Neural cell (in vitro differentiated cells): ENCODE data around the gene SDK2. TPM values are rescaled to one million over a fixed set of nuclear protein-coding genes. Genes with fewer than 3 reads are reported as not detected.

ENCODE experiments used
- H2AFZ ChIP-seq: fragments of 200-600, 300-800 bp; sonication (generic), shearing (Covaris generic); 2 replicates; pipeline ENCODE4 v1.6.0; 2014; ENCODE audit warnings: low read depth, mild to moderate bottlenecking, antibody characterized with exemption, low read length, moderate library complexity
- H3F3A ChIP-seq: fragments of 200-600 bp; shearing (Covaris generic); 2 replicates; pipeline ENCODE4 v1.6.1; 2016; ENCODE audit warnings: mild to moderate bottlenecking, moderate library complexity, mixed read lengths, antibody characterized with exemption, low read length; ENCODE audit not compliant: insufficient read depth, poor library complexity, severe bottlenecking
- H3K27ac ChIP-seq: fragments of 200-600, 300-800 bp; sonication (generic), shearing (Covaris generic); 2 replicates; pipeline ENCODE4 v1.5.1; 2014; ENCODE audit warnings: mild to moderate bottlenecking, low read length, moderate library complexity
- H3K27me3 ChIP-seq: fragments of 300-800, 200-600 bp; sonication (generic), shearing (Covaris generic); 2 replicates; pipeline ENCODE4 v1.6.0; 2014; ENCODE audit warnings: mild to moderate bottlenecking, low read depth, low read length, moderate library complexity; ENCODE audit not compliant: insufficient read depth
- H3K36me3 ChIP-seq: fragments of 300-800, 200-600 bp; sonication (generic), shearing (Covaris generic); 2 replicates; pipeline ENCODE4 v1.5.1; 2014; ENCODE audit warnings: mild to moderate bottlenecking, antibody characterized with exemption, low read length, moderate library complexity; ENCODE audit not compliant: insufficient read depth
- H3K4me2 ChIP-seq: fragments of 300-800, 200-600 bp; sonication (generic), shearing (Covaris generic); 2 replicates; pipeline ENCODE4 v1.6.0; 2014; ENCODE audit warnings: mild to moderate bottlenecking, low read length
- H3K4me3 ChIP-seq: fragments of 300-800, 200-600 bp; sonication (generic), shearing (Covaris generic); 2 replicates; pipeline ENCODE4 v1.5.1; 2014; ENCODE audit warnings: mild to moderate bottlenecking, low read length, moderate library complexity
- H3K79me2 ChIP-seq: fragments of 200-600 bp; shearing (Covaris generic); replicated peaks from 2 replicates; pipeline ENCODE4 v1.6.0; 2014; ENCODE audit warnings: mild to moderate bottlenecking, low read length, moderate library complexity; ENCODE audit not compliant: insufficient read depth
- H3K9ac ChIP-seq: fragments of 300-800, 200-600 bp; sonication (generic), shearing (Covaris generic); 2 replicates; pipeline ENCODE4 v1.6.1; 2016; ENCODE audit warnings: mild to moderate bottlenecking, low read length, mixed read lengths
- H3K9me2 ChIP-seq: fragments of 200-600 bp; shearing (Covaris generic); 2 replicates; pipeline ENCODE4 v1.6.1; 2016; ENCODE audit warnings: mild to moderate bottlenecking, low read length, mixed read lengths; ENCODE audit not compliant: insufficient read depth
- H3K9me3 ChIP-seq: fragments of 200-600, 300-800 bp; sonication (generic), shearing (Covaris generic); 2 replicates; pipeline ENCODE4 v1.6.1; 2016; ENCODE audit warnings: mild to moderate bottlenecking, mixed run types, low read length, moderate library complexity, mixed read lengths
- H4K20me1 ChIP-seq: fragments of 200-600 bp; shearing (Covaris generic); 2 replicates; pipeline ENCODE4 v1.6.1; 2016; ENCODE audit warnings: mild to moderate bottlenecking, mixed run types; ENCODE audit not compliant: insufficient read depth
- CTCF ChIP-seq: fragments of 450-650 bp; IDR thresholded peaks from 2 replicates; pipeline ENCODE4 v1.5.1; 2014; ENCODE audit warnings: antibody characterized with exemption, mild to moderate bottlenecking, moderate library complexity; ENCODE audit not compliant: poor library complexity, severe bottlenecking
- EP300 ChIP-seq: fragments of 450-650 bp; conservative IDR thresholded peaks from 2 replicates; pipeline ENCODE4 v1.6.1; 2014; ENCODE audit warnings: antibody characterized with exemption, mild to moderate bottlenecking, moderate library complexity; ENCODE audit not compliant: poor library complexity, severe bottlenecking
- EZH2 ChIP-seq: fragments of 200-600, 300-800 bp; shearing (Covaris generic), sonication (generic); IDR thresholded peaks from 2 replicates; pipeline ENCODE4 v1.6.1; 2014; ENCODE audit warnings: antibody characterized with exemption, low read length, borderline replicate concordance, mild to moderate bottlenecking; ENCODE audit not compliant: insufficient read depth, poor library complexity, severe bottlenecking
- MXI1 ChIP-seq: fragments of 450-650 bp; conservative IDR thresholded peaks from 2 replicates; pipeline ENCODE4 v1.6.1; 2014; ENCODE audit warnings: antibody characterized with exemption, mild to moderate bottlenecking; ENCODE audit not compliant: poor library complexity, severe bottlenecking
- POLR2AphosphoS5 ChIP-seq: IDR thresholded peaks from 2 replicates; pipeline ENCODE4 v1.6.1; 2012
- RAD21 ChIP-seq: fragments of 450-650 bp; conservative IDR thresholded peaks from 2 replicates; pipeline ENCODE4 v1.6.1; 2014; ENCODE audit warnings: antibody characterized with exemption, mild to moderate bottlenecking, moderate library complexity
- SMC3 ChIP-seq: fragments of 450-650 bp; conservative IDR thresholded peaks from 2 replicates; pipeline ENCODE4 v1.6.1; 2014; ENCODE audit warnings: antibody characterized with exemption, mild to moderate bottlenecking, moderate library complexity; ENCODE audit not compliant: poor library complexity
- TAF1 ChIP-seq: IDR thresholded peaks from 2 replicates; pipeline ENCODE4 v1.6.1; 2012; ENCODE audit warnings: low read depth
- polyA plus RNA-seq: library from polyadenylated mRNA; depleted of rRNA; stranded (reverse); fragments of >200 nt; gene quantifications from 2 replicates; pipeline ENCODE4 v1.2.3, GENCODE V29; 2014
- TF ChIP-seq, protein P1 (sequence below): IDR thresholded peaks from 2 replicates; pipeline ENCODE4 v1.6.1; 2012; ENCODE audit warnings: borderline replicate concordance

Gene SDK2
- polyA plus RNA-seq, 1 donor from 2014 or later = 0.73 TPM

GRCh38 chr17:73604476-73604875 is 39.8 kb downstream of the SDK2 start:
- Histone ChIP-seq H3K9ac (no peak overlapping the region), H3K9me3 (no peaks in the 10 kb centered on the region), H3K4me2 (no peak overlapping the region), H3K79me2 (peaks cover 12% of the 10 kb centered on the region), H4K20me1 (no peaks in the 10 kb centered on the region), H3F3A (no peaks in the 10 kb centered on the region), H3K4me3 (no peak overlapping the region), H3K36me3 (no peaks in the 10 kb centered on the region), H2AFZ (no peak overlapping the region), H3K27me3 (no peaks in the 10 kb centered on the region), H3K27ac (no peak overlapping the region), H3K9me2 (no peaks in the 10 kb centered on the region)
- TF ChIP-seq EP300 (no peak), EZH2 (no peak), POLR2AphosphoS5 (no peak), TAF1 (no peak), MXI1 (no peak), CTCF (no peak), SMC3 (no peak), RAD21 (no peak)
- TF ChIP-seq, protein P1, sequence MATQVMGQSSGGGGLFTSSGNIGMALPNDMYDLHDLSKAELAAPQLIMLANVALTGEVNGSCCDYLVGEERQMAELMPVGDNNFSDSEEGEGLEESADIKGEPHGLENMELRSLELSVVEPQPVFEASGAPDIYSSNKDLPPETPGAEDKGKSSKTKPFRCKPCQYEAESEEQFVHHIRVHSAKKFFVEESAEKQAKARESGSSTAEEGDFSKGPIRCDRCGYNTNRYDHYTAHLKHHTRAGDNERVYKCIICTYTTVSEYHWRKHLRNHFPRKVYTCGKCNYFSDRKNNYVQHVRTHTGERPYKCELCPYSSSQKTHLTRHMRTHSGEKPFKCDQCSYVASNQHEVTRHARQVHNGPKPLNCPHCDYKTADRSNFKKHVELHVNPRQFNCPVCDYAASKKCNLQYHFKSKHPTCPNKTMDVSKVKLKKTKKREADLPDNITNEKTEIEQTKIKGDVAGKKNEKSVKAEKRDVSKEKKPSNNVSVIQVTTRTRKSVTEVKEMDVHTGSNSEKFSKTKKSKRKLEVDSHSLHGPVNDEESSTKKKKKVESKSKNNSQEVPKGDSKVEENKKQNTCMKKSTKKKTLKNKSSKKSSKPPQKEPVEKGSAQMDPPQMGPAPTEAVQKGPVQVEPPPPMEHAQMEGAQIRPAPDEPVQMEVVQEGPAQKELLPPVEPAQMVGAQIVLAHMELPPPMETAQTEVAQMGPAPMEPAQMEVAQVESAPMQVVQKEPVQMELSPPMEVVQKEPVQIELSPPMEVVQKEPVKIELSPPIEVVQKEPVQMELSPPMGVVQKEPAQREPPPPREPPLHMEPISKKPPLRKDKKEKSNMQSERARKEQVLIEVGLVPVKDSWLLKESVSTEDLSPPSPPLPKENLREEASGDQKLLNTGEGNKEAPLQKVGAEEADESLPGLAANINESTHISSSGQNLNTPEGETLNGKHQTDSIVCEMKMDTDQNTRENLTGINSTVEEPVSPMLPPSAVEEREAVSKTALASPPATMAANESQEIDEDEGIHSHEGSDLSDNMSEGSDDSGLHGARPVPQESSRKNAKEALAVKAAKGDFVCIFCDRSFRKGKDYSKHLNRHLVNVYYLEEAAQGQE = no peak

DNA sequence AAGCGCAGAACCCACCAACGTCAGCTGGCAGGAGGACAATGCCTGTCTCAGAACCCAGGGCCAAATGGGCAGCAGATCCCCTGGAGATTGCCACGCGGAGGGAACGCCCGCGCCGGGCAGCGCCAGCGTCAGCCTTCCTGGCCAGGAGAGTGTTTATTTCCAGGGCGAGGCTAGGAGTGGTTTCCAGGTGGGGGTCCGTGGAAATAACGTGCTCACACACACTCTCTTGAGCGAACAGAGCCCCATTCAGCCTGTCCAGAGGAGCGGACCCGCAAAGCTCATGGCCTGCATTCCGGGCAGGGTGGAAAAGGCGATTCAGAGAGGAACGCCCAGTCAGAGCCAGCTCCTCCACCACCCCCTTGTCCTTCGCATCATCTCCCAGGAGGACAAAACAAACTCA is 40.3 kb downstream of the SDK2 start:
- Histone ChIP-seq H3K9me3 (no peaks in the 10 kb centered on the region), H3K79me2 (peaks cover 12% of the 10 kb centered on the region), H3K9me2 (no peaks in the 10 kb centered on the region), H3F3A (no peaks in the 10 kb centered on the region), H3K27me3 (no peaks in the 10 kb centered on the region), H3K27ac (no peak overlapping the region), H3K4me2 (no peak overlapping the region), H3K9ac (no peak overlapping the region), H4K20me1 (no peaks in the 10 kb centered on the region), H3K4me3 (no peak overlapping the region), H3K36me3 (no peaks in the 10 kb centered on the region), H2AFZ (no peak overlapping the region)
- TF ChIP-seq EZH2 (no peak), EP300 (no peak), RAD21 (no peak), POLR2AphosphoS5 (no peak), MXI1 (no peak), TAF1 (no peak), CTCF (no peak), SMC3 (no peak)
- TF ChIP-seq, protein P1 = no peak
